OCI-LY7 (cell line): ENCODE data around the gene TIAL1. TPM values are rescaled to one million over a fixed set of nuclear protein-coding genes. Genes with fewer than 3 reads are reported as not detected.

ENCODE experiments used
- BruUV-seq: library from RNA; stranded (reverse); fragments of 400-500 nt; replicated peaks from 2 replicates; lab custom pipeline; 2021; lab: Mats Ljungman, UMichigan
- CTCF ChIA-PET: fragments of 300-600 bp; sonication (Branson Sonifier 250); formaldehyde crosslinking; loops from one replicate; lab custom pipeline; 2022; ENCODE audit warnings: antibody characterized with exemption; ENCODE audit not compliant: unreplicated experiment; lab: Charles Lee
- POLR2A ChIA-PET: fragments of 300-600 bp; sonication (Branson Sonifier 250); formaldehyde crosslinking; loops from one replicate; lab custom pipeline; 2022; ENCODE audit warnings: antibody characterized with exemption; lab: Charles Lee
- DNase-seq: peaks from one replicate; pipeline ENCODE4 v3.0.0-alpha.2; 2015; ENCODE audit warnings: low spot score
- H2AFZ ChIP-seq: fragments of 200-600 bp; sonication (generic), shearing (Covaris generic); 2 replicates; pipeline ENCODE4 v1.6.1; 2014; ENCODE audit warnings: mild to moderate bottlenecking, antibody characterized with exemption, low read length, moderate library complexity
- H3K27ac ChIP-seq: fragments of 200-600 bp; sonication (generic); 2 replicates; pipeline ENCODE4 v1.5.1; 2014; ENCODE audit warnings: mixed run types, low read depth, mild to moderate bottlenecking, moderate library complexity, low read length, inconsistent platforms; ENCODE audit not compliant: poor library complexity, severe bottlenecking
- H3K36me3 ChIP-seq: fragments of 200-600 bp; sonication (generic); 2 replicates; pipeline ENCODE4 v1.6.1; 2014; ENCODE audit warnings: mild to moderate bottlenecking, antibody characterized with exemption, low read length, moderate library complexity, mixed read lengths; ENCODE audit not compliant: insufficient read depth
- H3K4me1 ChIP-seq: fragments of 200-600 bp; sonication (generic); 2 replicates; pipeline ENCODE4 v1.5.1; 2014; ENCODE audit warnings: mild to moderate bottlenecking, low read length; ENCODE audit not compliant: insufficient read depth, poor library complexity, severe bottlenecking
- H3K4me2 ChIP-seq: fragments of 200-600 bp; sonication (generic); 2 replicates; pipeline ENCODE4 v1.6.1; 2014; ENCODE audit warnings: mild to moderate bottlenecking, low read length
- H3K4me3 ChIP-seq: fragments of 200-600 bp; sonication (generic); 2 replicates; pipeline ENCODE4 v1.5.1; 2014; ENCODE audit warnings: mild to moderate bottlenecking, low read depth, low read length; ENCODE audit not compliant: poor library complexity, severe bottlenecking
- H3K79me2 ChIP-seq: fragments of 200-600 bp; sonication (generic); 2 replicates; pipeline ENCODE4 v1.6.1; 2016; ENCODE audit warnings: low read depth, mild to moderate bottlenecking, low read length, moderate library complexity, mixed read lengths; ENCODE audit not compliant: insufficient read depth
- H3K9me2 ChIP-seq: fragments of 200-600 bp; sonication (generic); 2 replicates; pipeline ENCODE4 v1.6.1; 2016; ENCODE audit warnings: mild to moderate bottlenecking, low read length, mixed read lengths; ENCODE audit not compliant: insufficient read depth
- H3K9me3 ChIP-seq: fragments of 200-600 bp; sonication (generic); 2 replicates; pipeline ENCODE4 v1.6.1; 2014; ENCODE audit warnings: mild to moderate bottlenecking, mixed run types, low read length, mixed read lengths
- H4K20me1 ChIP-seq: fragments of 200-600 bp; sonication (generic); 2 replicates; pipeline ENCODE4 v1.6.1; 2014; ENCODE audit warnings: mild to moderate bottlenecking, antibody characterized with exemption, low read length, moderate library complexity, mixed read lengths; ENCODE audit not compliant: insufficient read depth
- EZH2phosphoT487 ChIP-seq: fragments of 200-600 bp; sonication (generic); IDR thresholded peaks from 2 replicates; pipeline ENCODE4 v1.6.1; 2018; ENCODE audit warnings: low read depth, borderline replicate concordance, mild to moderate bottlenecking, mixed run types, antibody characterized with exemption, low read length, moderate library complexity, mixed read lengths
- intact Hi-C: fragments of 100-400 bp; cut with micrococcal nuclease; formaldehyde crosslinking; loops from one replicate; pipeline ENCODE4 v1.10.0; 2022; ENCODE audit not compliant: unreplicated experiment
- total RNA-seq, 2 experiments: library from RNA; depleted of rRNA in 1 of 2; stranded (reverse); fragments of >200 nt in 1 of 2; shearing (Covaris generic) in 1 of 2; gene quantifications; 2 replicates each; pipeline ENCODE4 v1.2.3, GENCODE V29; 2014 to 2022
- TF ChIP-seq, protein P1 (sequence below): fragments of 200-600 bp; sonication (generic); conservative IDR thresholded peaks from 2 replicates; pipeline ENCODE4 v1.5.1; 2014; ENCODE audit warnings: mild to moderate bottlenecking, antibody characterized with exemption, low read length, moderate library complexity, mixed read lengths

The TIAL1 gene
- total RNA-seq, 2 experiments from 2014 or later, result 61.1 to 172 TPM

DNA sequence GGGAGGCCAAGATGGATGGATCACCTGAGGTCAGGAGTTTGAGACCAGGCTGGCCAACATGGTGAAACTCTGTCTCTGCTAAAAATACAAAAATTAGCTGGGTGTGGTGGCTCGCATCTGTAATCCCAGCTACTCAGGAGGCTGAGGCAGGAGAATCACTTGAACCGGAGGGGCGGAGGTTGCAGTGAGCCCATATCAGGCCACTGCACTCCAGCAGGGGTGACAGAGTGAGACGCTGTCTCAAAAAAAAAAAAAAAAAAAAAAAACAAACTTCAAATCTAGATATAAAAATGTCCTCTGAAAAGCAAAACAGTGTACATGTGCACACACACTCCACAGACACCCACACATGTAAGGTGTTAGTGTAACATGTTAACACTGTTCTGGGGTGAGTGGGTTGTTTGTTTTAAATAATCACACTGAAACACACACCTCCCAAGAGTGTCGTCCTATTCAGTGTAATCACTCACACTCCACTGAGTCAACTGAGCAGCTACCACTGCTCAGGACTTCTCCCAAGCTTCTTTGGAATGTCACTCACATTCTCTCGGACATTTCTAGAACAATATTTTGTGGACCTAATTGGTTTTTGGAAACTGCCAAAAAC, 41.5 kb downstream of the TIAL1 start:
- intact Hi-C loops, result no loop called here
- Histone ChIP-seq H3K79me2 (no peaks in the 10 kb centered on the region), H3K27ac (no peak overlapping the region), H3K9me3 (no peaks in the 10 kb centered on the region), H2AFZ (no peak overlapping the region), H4K20me1 (no peaks in the 10 kb centered on the region), H3K4me1 (no peaks in the 10 kb centered on the region), H3K4me2 (no peak overlapping the region), H3K4me3 (no peak overlapping the region), H3K9me2 (no peaks in the 10 kb centered on the region), H3K36me3 (no peaks in the 10 kb centered on the region)
- no peak for DNase-seq
- TF ChIP-seq, protein P1, sequence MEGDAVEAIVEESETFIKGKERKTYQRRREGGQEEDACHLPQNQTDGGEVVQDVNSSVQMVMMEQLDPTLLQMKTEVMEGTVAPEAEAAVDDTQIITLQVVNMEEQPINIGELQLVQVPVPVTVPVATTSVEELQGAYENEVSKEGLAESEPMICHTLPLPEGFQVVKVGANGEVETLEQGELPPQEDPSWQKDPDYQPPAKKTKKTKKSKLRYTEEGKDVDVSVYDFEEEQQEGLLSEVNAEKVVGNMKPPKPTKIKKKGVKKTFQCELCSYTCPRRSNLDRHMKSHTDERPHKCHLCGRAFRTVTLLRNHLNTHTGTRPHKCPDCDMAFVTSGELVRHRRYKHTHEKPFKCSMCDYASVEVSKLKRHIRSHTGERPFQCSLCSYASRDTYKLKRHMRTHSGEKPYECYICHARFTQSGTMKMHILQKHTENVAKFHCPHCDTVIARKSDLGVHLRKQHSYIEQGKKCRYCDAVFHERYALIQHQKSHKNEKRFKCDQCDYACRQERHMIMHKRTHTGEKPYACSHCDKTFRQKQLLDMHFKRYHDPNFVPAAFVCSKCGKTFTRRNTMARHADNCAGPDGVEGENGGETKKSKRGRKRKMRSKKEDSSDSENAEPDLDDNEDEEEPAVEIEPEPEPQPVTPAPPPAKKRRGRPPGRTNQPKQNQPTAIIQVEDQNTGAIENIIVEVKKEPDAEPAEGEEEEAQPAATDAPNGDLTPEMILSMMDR, result no peak
- no peak for TF ChIP-seq EZH2phosphoT487
- ChIA-PET CTCF (interaction anchor here (0.6 kb wide), 1 partner anchor 13 kb away, joined by 3 read pairs; the partner anchor contains the start of gene RGS10), POLR2A (interaction anchor here (0.5 to 0.7 kb wide), 2 partner anchors 92 to 149 kb away, joined by 3 read pairs; no protein-coding TSS in a partner anchor)
- no TSS peak for BruUV-seq

DNA sequence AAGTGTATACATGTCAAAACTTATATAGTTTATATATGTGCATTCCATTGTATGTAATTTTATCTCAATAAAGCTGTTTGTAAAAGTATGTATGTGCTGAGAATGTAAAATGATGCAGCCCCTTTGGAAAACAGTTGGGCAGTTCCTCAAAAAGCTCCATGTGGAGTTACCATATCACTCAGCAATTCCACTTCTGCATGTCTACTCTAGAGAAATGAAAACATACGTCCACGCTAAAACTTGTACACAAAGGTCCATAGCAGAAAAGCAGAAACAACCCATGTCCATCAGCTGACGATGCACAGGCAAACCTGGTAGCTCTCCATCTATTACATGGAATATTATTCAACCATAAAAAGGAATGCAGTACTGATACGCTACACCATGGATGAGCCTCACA, 45.9 kb downstream of the TIAL1 start:
- POLR2A ChIA-PET, result interaction anchor here (0.6 kb wide), 1 partner anchor 446 kb away, joined by 3 read pairs; no protein-coding TSS in a partner anchor
- Histone ChIP-seq H3K4me2 (no peak overlapping the region), H4K20me1 (no peaks in the 10 kb centered on the region), H3K27ac (no peak overlapping the region), H3K4me1 (no peaks in the 10 kb centered on the region), H3K9me3 (no peaks in the 10 kb centered on the region), H3K79me2 (no peaks in the 10 kb centered on the region), H3K4me3 (no peak overlapping the region), H3K9me2 (no peaks in the 10 kb centered on the region), H3K36me3 (no peaks in the 10 kb centered on the region), H2AFZ (no peak overlapping the region)
- no TSS peak for BruUV-seq
- intact Hi-C loops, result no loop called here
- TF ChIP-seq, protein P1, result no peak
- no peak for TF ChIP-seq EZH2phosphoT487
- DNase-seq, result no peak
- CTCF ChIA-PET, result no interaction called here
